ENCODE results near the gene CCDC116.

Gene CCDC116

GRCh38 chr22:21681566-21682370 lies 49.2 kb downstream of the CCDC116 start:
- DNase-seq (ENCODE audit: low read depth), result no peak

DNA sequence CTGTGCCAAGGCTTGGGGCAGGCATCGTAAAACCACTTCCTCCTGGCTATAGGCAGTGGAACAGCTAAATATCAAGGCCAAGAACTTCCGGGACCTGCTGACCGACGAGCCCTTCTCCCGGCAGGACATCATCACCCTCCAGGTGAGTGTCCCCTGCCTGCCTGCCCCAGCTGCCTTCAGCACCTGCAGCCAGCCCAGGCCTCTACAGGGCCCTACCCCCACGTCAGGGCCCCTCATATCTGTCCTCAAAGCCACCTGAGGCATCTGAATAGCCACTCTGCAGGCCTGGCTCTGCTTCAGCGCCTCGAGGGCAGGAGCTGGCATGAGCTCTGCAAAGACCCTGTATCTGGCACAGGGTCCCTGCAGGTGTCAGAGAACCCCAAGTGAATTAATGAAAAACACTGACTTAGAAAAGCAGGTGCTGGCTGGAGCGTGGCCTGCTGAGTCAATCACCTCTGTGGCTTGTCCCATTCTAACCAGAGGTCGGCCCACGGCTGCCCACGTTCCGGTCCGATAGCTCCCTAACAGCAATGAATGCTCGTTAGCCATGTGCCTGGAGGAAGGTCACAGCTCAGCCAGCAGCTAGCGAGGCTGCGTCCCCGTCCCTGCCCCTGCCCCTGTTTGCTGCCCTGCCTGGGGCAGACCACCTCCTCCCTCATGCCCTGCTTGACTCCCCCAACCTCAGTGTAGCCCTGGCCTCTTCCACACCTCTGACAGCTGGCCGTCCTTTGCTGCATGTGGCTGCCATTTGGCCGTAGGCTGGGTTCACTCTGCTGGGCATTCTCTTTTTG lies 50.0 kb downstream of the CCDC116 start:
- no peak for DNase-seq (ENCODE audit: low read depth)

- no peak for DNase-seq (ENCODE audit: low read depth)
Measured at GRCh38 chr22:21683401-21683811, 50.8 kb downstream of the CCDC116 start.

DNA sequence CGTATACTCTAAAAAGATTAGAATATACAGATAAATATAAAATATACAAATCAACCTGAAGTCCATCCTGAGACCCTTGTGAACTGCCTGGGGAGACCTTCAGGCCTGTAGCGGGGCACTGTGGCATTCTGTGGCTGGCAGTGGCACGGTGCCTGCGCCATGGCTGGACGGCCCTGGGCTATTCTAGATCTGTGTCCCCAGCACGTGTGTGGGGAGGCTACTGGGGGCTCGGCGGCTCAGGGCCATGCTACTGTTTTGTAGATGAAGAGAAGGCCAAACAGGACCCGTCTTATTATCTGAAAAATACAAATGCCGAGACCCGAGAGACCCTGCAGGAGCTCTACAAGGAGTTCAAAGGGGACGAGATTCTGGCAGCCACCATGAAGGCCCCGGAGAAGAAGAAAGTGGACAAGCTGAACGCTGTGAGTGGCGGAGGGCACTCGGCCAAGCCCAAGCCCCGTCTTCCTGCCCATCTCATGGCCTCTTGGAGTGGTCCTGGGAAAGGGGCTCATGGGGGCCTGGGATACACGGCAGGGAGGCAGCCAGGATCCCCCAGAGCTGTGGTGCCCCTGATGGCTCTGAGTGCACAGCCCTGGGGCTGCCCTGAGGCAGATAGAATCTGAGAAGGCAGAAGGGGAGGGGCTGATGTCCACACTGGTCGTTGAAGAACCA lies 52.1 kb downstream of the CCDC116 start:
- no peak for DNase-seq (ENCODE audit: low read depth)

DNA sequence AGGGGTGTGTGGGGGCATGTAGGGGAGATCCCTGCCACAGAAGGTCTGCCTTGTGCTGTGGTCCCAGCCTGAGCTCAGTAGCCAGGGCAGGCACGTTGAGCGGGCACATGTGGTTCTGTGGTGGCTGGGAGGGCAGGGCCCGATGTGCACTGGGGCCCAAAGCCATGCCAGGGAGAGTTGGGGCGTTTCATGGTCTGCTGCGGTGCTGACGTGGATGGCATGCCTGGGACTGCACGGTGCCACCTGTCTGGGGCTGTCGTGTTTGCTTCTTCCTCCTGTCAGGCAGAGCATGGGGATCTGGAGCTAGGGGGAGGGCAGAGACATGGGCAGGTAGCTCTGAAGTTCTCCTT lies 52.6 kb downstream of the CCDC116 start:
- no peak for DNase-seq (ENCODE audit: low read depth)

- DNase-seq (ENCODE audit: low read depth), result no peak
Measured at GRCh38 chr22:21686193-21686608, 53.6 kb downstream of the CCDC116 start.

Data from GM04503 (cell line).